Colonic mucosa (tissue), 4 donors: Measurements from ENCODE around the gene YEATS2. TPM values are rescaled to one million over a fixed set of nuclear protein-coding genes. Genes with fewer than 3 reads are reported as not detected.

ENCODE experiments used
- DNase-seq: peaks from one replicate; pipeline ENCODE4 v3.0.0-alpha.2; 2020
- H3K27ac ChIP-seq: fragments of 200-600 bp; one replicate; pipeline ENCODE4 v1.8.0; 2021
- H3K27me3 ChIP-seq: fragments of 200-600 bp; one replicate; pipeline ENCODE4 v1.8.0; 2021
- H3K36me3 ChIP-seq: fragments of 200-600 bp; one replicate; pipeline ENCODE4 v1.8.0; 2021
- H3K4me1 ChIP-seq: fragments of 200-600 bp; one replicate; pipeline ENCODE4 v1.8.0; 2021; ENCODE audit warnings: mild to moderate bottlenecking
- H3K4me3 ChIP-seq: fragments of 200-600 bp; one replicate; pipeline ENCODE4 v1.8.0; 2021
- H3K9ac ChIP-seq, 2 donors: one replicate each; pipeline ENCODE4 v1.7.0; 2013; ENCODE audit warnings: control low read depth in 2 of 2, low read depth in 2 of 2, low read length in 2 of 2
- H3K9me3 ChIP-seq: fragments of 200-600 bp; one replicate; pipeline ENCODE4 v1.8.0; 2021
- intact Hi-C: fragments of 100-400 bp; cut with DNase I; formaldehyde crosslinking; loops from one replicate; pipeline ENCODE4 v1.14.1; 2022
- total RNA-seq, 2 donors: library from RNA; stranded (reverse); fragmentation: NEBNext Ultra II Directional in 1 of 2; extraction: Animal tissue kit (Norgen Biotek cat#: 25700) in 1 of 2; gene quantifications; one replicate each; pipeline ENCODE4 v1.2.1, GENCODE V29; 2021
- TF ChIP-seq, protein P1 (sequence below): fragments of 200-600 bp; IDR thresholded peaks from one replicate; pipeline ENCODE4 v1.8.0; 2022; ENCODE audit warnings: antibody characterized with exemption, mild to moderate bottlenecking
- donor health status: healthy.
- donor health status: DM: no; HTN: no; CAD: no.
- donor health status: DM: no; HTN: no; CAD: no.

The YEATS2 gene
- total RNA-seq, 2 donors from 2014 or later: 17.3 to 25.2 TPM

DNA sequence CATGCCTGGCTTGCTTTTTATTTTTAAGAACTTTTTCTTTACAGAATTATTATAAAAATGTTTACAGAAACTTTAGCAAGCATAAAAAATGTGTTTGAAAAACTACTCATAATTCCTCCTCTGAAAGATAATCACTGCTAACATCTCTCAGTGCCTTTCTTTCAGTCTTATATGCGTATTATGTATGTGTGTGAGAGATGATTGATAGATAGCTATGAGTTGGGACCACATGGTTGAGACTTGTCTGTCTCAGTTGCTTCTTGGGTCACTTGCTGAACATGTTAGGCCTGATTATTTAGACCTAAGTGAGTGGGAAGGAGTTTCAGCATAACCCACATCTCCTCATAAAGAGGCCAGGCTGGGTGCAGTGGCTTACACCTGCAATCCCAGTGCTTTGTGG is 116.6 kb downstream of the YEATS2 start:
- Histone ChIP-seq H3K36me3 (peaks cover 9% of the 10 kb centered on the region), H3K9me3 (no peaks in the 10 kb centered on the region), H3K4me1 (no peaks in the 10 kb centered on the region), H3K4me3 (no peak overlapping the region), H3K9ac (no peak overlapping the region), H3K27ac (no peak overlapping the region), H3K27me3 (no peaks in the 10 kb centered on the region)
- DNase-seq: no peak
- intact Hi-C loops: no loop called here
- TF ChIP-seq, protein P1, sequence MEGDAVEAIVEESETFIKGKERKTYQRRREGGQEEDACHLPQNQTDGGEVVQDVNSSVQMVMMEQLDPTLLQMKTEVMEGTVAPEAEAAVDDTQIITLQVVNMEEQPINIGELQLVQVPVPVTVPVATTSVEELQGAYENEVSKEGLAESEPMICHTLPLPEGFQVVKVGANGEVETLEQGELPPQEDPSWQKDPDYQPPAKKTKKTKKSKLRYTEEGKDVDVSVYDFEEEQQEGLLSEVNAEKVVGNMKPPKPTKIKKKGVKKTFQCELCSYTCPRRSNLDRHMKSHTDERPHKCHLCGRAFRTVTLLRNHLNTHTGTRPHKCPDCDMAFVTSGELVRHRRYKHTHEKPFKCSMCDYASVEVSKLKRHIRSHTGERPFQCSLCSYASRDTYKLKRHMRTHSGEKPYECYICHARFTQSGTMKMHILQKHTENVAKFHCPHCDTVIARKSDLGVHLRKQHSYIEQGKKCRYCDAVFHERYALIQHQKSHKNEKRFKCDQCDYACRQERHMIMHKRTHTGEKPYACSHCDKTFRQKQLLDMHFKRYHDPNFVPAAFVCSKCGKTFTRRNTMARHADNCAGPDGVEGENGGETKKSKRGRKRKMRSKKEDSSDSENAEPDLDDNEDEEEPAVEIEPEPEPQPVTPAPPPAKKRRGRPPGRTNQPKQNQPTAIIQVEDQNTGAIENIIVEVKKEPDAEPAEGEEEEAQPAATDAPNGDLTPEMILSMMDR: no peak

DNA sequence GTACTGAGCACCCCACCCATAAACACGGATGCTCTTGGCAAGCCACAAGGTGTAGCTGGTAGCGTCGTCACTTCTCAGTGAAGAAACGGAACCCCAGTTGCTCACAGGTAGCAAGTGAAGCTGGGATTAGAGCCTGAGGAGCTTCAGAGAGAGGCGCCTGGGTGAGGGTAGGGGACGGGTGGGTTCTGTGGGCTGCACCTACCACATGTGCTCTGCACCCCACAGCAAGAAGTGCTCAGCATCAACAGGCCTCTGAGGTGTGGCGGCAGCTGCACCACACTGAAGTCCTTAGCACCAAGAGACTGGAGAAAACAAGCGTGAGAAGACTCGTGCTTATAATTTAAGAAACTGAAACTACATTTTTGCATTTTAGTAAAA is 118.0 kb downstream of the YEATS2 start:
- intact Hi-C loops: no loop called here
- TF ChIP-seq, protein P1: no peak
- no peak for DNase-seq
- Histone ChIP-seq H3K27ac (no peak overlapping the region), H3K9ac (no peak overlapping the region), H3K4me1 (no peaks in the 10 kb centered on the region), H3K9me3 (no peaks in the 10 kb centered on the region), H3K27me3 (no peaks in the 10 kb centered on the region), H3K36me3 (peaks cover 6% of the 10 kb centered on the region), H3K4me3 (no peak overlapping the region)

DNA sequence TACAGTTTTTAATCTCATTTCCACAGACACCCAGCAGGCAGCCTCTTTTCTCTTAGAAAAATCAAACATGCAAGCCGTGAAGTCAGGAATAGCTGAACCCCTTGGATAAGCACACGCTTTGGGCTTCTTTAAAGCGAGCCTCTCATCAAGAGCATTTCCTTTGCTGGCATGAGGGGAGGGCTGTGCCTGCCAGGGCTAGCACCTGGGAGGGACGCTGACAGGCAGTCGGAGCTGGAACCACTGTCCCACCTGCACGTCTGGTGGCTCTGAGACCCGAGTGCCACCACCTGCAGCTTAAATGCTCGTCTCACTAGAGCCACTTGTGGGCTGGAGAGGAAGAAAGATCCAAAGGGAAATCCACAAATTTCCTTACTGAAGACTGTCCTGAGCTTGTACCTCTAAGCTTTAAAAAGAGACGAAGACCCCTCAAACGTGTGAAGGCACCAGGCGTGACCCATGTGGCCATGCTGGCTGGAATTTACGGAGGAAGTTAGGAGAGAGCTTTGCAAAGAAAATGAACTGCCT is 118.4 kb downstream of the YEATS2 start:
- Histone ChIP-seq H3K4me3 (no peak overlapping the region), H3K27ac (no peak overlapping the region), H3K9me3 (no peaks in the 10 kb centered on the region), H3K27me3 (no peaks in the 10 kb centered on the region), H3K36me3 (peaks cover 2% of the 10 kb centered on the region), H3K4me1 (no peaks in the 10 kb centered on the region), H3K9ac (no peak overlapping the region)
- intact Hi-C loops: no loop called here
- TF ChIP-seq, protein P1: no peak
- DNase-seq: no peak

DNA sequence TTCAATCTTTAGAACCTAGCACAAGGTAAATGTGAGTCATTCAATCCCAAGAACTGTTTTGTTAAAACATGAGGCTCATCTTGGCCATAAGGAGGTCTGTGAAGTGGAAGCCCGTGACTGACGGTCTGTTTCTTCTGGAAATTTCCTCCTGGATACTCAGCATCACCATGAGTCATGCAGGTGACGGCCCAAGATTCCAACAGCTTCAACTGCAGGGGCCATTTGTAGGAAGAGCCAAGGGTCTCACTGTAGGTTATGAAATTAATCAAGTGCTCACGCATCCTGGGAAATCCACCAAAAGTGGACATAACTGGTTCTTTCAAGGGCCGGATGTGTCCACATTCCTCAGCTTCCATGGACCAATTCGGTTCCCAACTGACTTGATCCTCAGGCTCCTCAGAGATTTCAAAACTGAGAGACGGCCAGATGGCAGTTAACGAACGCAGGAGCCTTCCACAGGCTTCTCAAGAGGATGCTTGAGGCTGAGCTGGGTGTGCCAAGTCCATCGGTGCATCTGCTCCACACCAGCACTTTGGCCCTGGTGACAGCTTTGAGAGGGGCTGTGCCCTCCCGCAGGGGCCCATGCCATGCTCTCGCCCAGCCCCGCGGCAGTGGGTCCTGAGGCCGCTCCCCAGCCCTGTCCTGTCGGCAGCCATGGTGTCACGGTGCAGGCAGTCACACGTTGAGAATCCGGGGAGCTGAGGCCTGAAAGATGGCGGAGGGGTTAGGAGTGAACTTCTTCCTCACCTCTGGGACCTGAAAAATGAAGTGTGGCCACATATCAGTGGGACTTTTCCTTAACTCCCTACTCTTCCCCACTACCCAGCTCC is 119.3 kb downstream of the YEATS2 start:
- intact Hi-C loops: no loop called here
- DNase-seq: no peak
- Histone ChIP-seq H3K4me3 (no peak overlapping the region), H3K27ac (no peak overlapping the region), H3K27me3 (no peaks in the 10 kb centered on the region), H3K4me1 (no peaks in the 10 kb centered on the region), H3K36me3 (no peaks in the 10 kb centered on the region), H3K9ac (no peak overlapping the region), H3K9me3 (no peaks in the 10 kb centered on the region)
- TF ChIP-seq, protein P1: no peak

DNA sequence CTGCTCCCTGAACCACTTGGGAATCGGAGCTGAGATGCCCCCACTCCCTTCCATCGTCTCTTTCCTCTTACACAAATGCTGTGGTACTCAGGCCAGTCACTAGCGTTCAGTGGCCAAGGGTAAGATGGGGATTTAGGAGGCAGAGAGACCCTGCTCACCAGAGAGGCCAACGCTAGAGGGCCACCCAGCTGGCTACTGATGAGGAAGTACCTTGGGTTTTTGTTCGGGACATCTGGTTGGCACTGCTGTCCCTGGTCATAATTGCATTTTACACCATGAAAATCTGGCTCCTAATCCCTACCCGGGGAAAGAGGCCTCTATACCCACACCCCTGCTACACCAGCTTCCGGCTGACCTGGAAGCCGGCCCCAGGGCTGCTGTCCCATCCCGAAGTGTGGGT is 120.0 kb downstream of the YEATS2 start:
- Histone ChIP-seq H3K9ac (no peak overlapping the region), H3K36me3 (no peaks in the 10 kb centered on the region), H3K27me3 (no peaks in the 10 kb centered on the region), H3K4me1 (no peaks in the 10 kb centered on the region), H3K27ac (no peak overlapping the region), H3K4me3 (no peak overlapping the region), H3K9me3 (no peaks in the 10 kb centered on the region)
- TF ChIP-seq, protein P1: no peak
- DNase-seq: no peak
- intact Hi-C loops: no loop called here
